ENCODE results near the gene SIDT1. TPM values are rescaled to one million over a fixed set of nuclear protein-coding genes. Genes with fewer than 3 reads are reported as not detected.
A peak's percentile ranks its signal among the peaks of the same experiment; 100 is the strongest.

The SIDT1 gene
- total RNA-seq, 2 experiments from 2014 or later: 34.8 to 35.0 TPM

DNA sequence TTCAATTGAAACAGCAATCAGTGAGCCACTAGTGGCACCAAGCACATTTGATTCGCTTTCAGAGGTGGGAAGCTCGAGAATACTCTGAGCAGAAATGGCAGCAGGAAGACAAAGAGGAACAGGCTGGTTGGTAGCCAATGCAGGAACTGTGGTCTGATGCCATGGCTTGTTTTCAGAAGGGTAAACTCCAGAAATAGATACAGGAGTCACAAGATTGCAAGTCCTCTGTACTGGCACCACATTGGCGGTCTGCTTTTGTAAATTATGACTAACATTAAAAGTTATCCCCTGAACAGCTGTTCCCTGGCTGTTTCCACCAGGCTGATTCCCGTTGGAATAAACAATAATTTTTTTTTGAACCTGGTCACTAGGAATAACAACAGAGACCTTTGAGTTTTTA lies 128.5 kb downstream of the SIDT1 start:
- CTCF ChIA-PET: interaction anchor here (1.0 kb wide), 1 partner anchor 8 kb away, joined by 3 read pairs; no protein-coding TSS in a partner anchor
- Mint-ChIP-seq H3K4me3 (no peak overlapping the region), H3K4me1 (ENCODE audit: low read depth) (peaks cover 8% of the 10 kb centered on the region), H3K27me3 (ENCODE audit: low read depth) (no peaks in the 10 kb centered on the region), H3K9me3 (ENCODE audit: insufficient read depth) (no peaks in the 10 kb centered on the region), H3K27ac (no peak overlapping the region), H3K36me3 (ENCODE audit: low read depth) (peaks cover 52% of the 10 kb centered on the region)
- POLR2A ChIA-PET: interaction anchor here (1.1 kb wide), 1 partner anchor 35 kb away, joined by 3 read pairs; the partner anchor contains the start of gene USF3
- DNase-seq: no peak
- no peak for ATAC-seq

DNA sequence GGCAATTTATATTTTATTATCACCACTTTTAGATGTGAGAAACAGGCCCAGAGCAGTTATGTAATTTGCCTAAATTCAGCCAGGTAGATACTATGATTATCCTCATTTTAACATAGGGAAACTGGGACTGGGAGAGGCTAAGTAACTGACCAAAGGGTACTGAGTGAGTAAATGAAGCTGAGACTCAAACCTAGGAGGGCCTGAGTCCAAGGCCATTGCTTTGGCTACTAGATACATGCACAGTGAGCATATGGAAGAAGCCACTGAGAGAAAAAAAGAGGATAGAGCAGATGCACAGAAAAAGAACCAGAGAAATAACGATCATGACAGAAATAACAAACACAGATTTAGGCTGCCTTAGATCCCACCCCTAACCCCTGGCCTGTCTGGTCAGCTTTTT lies 130.5 kb downstream of the SIDT1 start:
- Mint-ChIP-seq H3K27me3 (ENCODE audit: low read depth) (no peaks in the 10 kb centered on the region), H3K27ac (peak overlapping the region; percentile 18), H3K4me1 (ENCODE audit: low read depth) (peaks cover 21% of the 10 kb centered on the region), H3K9me3 (ENCODE audit: insufficient read depth) (no peaks in the 10 kb centered on the region), H3K4me3 (no peak overlapping the region), H3K36me3 (ENCODE audit: low read depth) (peaks cover 49% of the 10 kb centered on the region)
- DNase-seq (no peak), ATAC-seq (no peak)
- POLR2A ChIA-PET: no interaction called here
- CTCF ChIA-PET: interaction anchor here (1.3 kb wide), 1 partner anchor 11 kb away, joined by 3 read pairs; no protein-coding TSS in a partner anchor

DNA sequence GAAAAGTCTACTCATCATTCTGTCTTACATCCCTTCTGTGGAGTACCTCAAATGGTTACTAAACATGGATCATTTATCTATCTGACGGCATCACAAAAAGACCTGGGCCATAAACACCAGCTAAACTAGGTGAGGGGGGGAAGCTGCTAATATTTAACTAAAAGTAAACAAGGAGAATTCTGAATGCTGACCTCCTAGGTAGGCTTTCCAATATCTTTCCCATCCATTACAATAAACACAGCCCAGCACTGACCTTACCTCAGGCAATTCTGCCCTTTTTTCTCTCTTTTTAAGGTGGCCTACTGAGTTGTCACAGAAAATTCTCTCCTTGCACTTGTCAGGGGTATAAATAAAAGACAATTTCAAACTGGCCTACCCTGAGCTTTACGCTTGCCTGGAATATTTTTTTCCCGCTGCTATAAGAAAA lies 131.0 kb downstream of the SIDT1 start:
- no peak for DNase-seq
- ATAC-seq: no peak
- Mint-ChIP-seq H3K36me3 (ENCODE audit: low read depth) (peaks cover 47% of the 10 kb centered on the region), H3K27me3 (ENCODE audit: low read depth) (no peaks in the 10 kb centered on the region), H3K27ac (no peak overlapping the region), H3K4me3 (no peak overlapping the region), H3K9me3 (ENCODE audit: insufficient read depth) (no peaks in the 10 kb centered on the region), H3K4me1 (ENCODE audit: low read depth) (peaks cover 26% of the 10 kb centered on the region)
- CTCF ChIA-PET: interaction anchor here (1.3 kb wide), 1 partner anchor 12 kb away, joined by 3 read pairs; no protein-coding TSS in a partner anchor
- POLR2A ChIA-PET: no interaction called here

DNA sequence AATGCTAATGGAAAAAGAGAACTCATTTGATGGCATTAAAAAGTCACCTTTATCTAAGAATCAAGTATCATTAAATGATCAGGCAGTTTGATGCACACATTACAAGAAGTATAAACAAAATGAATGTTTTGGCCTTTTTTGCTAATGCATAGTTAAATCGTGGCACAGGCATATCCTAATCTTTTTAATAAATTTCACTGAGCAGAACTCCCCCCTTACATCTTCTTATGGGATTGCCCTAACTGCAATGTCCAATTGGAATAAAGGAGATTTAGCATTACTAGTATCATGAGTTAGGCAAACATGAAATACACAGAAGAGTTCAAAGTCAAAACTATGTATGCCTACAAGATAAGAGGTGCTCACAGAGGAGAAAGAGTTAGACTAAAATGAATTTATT lies 131.4 kb downstream of the SIDT1 start:
- H3K27ac Mint-ChIP-seq: no peak overlapping the region
- no peak for DNase-seq
- peaks cover 48% of the 10 kb centered on the region for H3K36me3 Mint-ChIP-seq (ENCODE audit: low read depth)
- POLR2A ChIA-PET: no interaction called here
- CTCF ChIA-PET: no interaction called here
- no peaks in the 10 kb centered on the region for H3K27me3 Mint-ChIP-seq (ENCODE audit: low read depth)
- H3K4me1 Mint-ChIP-seq (ENCODE audit: low read depth): peaks cover 27% of the 10 kb centered on the region
- H3K9me3 Mint-ChIP-seq (ENCODE audit: insufficient read depth): no peaks in the 10 kb centered on the region
- no peak overlapping the region for H3K4me3 Mint-ChIP-seq
- no peak for ATAC-seq

DNA sequence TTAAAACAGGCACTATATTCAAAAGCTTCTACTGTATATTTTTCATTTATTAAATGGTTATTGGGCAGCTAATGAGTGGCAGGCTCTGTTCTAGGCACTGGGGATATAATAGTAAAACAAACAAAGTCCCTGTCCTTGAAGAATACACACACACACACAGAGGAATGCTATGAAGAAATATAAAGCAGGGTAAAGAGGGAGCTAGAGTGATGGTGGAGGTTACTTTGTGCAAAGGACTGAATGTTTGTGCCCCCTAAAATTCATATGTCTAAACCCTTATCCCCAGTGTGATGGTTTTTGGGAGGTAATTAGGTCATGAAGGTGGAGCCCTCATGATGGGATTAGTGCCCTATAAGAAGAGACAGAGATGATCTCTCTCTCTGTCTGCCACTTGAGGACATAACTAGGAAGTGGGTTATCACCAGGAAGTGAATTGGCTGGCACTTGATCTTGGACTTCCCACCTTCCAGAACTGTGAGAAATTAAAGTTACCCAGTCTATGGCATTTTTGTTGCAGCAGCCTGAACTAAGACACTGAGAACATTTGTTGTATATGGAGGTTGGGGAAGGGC lies 132.3 kb downstream of the SIDT1 start:
- DNase-seq (no peak), ATAC-seq (no peak)
- ChIA-PET CTCF (interaction anchor here (0.8 to 1.2 kb wide), 2 partner anchors 9 to 57 kb away, joined by 3 read pairs; no protein-coding TSS in a partner anchor), POLR2A (no interaction called here)
- H3K4me1 Mint-ChIP-seq (ENCODE audit: low read depth): peaks cover 27% of the 10 kb centered on the region
- no peak overlapping the region for H3K27ac Mint-ChIP-seq
- H3K27me3 Mint-ChIP-seq (ENCODE audit: low read depth): no peaks in the 10 kb centered on the region
- H3K36me3 Mint-ChIP-seq (ENCODE audit: low read depth): peaks cover 47% of the 10 kb centered on the region
- H3K9me3 Mint-ChIP-seq (ENCODE audit: insufficient read depth): no peaks in the 10 kb centered on the region
- no peak overlapping the region for H3K4me3 Mint-ChIP-seq

DNA sequence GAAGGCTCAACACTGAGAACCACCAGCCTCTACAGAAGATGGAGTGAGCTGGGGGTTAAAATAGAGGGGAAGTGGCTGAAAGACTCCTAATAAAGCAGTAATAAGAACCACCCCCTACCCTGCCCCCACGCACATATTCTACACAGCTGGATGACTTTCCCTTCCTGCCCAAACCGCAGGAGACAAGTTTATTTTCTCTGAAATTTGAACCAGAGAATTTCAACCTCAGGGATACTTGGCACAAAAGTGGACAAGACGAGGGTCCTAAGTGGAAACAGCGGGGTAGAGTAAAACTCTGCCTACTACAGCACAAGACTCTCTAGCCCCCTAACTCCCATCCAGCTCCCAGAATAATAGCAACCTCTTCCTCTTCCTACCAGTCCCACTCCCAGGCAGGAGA lies 135.7 kb downstream of the SIDT1 start:
- ChIA-PET CTCF (interaction anchor here (0.7 to 1.4 kb wide), 2 partner anchors 77 to 84 kb away, joined by 3 to 4 read pairs; no protein-coding TSS in a partner anchor), POLR2A (interaction anchor here (1.0 kb wide), 1 partner anchor 28 kb away, joined by 3 read pairs; the partner anchor contains the start of gene USF3)
- no peak for ATAC-seq
- Mint-ChIP-seq H3K36me3 (ENCODE audit: low read depth) (peaks cover 32% of the 10 kb centered on the region), H3K4me3 (no peak overlapping the region), H3K9me3 (ENCODE audit: insufficient read depth) (no peaks in the 10 kb centered on the region), H3K27me3 (ENCODE audit: low read depth) (no peaks in the 10 kb centered on the region), H3K27ac (peak overlapping the region; percentile 78), H3K4me1 (ENCODE audit: low read depth) (peaks cover 27% of the 10 kb centered on the region)
- no peak for DNase-seq

DNA sequence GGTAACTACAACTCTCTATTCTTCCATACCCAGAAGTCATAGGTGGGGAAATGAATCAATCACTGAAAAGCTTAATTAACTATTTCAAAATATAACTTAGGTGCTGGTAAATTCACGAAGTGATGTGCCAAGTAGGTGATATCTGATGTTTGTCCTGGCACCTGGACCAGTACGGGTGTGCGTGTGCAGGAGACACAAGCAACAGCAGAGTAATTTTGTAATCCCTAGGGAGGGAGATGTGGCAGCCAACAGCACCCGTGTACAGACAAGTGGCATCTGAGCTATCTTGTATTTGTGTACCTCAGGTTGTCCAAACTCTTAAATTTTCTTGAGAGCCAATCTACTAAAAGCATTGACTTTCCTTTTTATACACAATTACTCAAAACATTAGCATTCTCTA lies 141.2 kb downstream of the SIDT1 start:
- ATAC-seq: no peak
- H3K36me3 Mint-ChIP-seq (ENCODE audit: low read depth): peaks cover 40% of the 10 kb centered on the region
- CTCF ChIA-PET: interaction anchor here (1.5 kb wide), 1 partner anchor 9 kb away, joined by 3 read pairs; no protein-coding TSS in a partner anchor
- no peaks in the 10 kb centered on the region for H3K4me1 Mint-ChIP-seq (ENCODE audit: low read depth)
- DNase-seq: no peak
- H3K9me3 Mint-ChIP-seq (ENCODE audit: insufficient read depth): no peaks in the 10 kb centered on the region
- H3K27ac Mint-ChIP-seq: no peak overlapping the region
- POLR2A ChIA-PET: no interaction called here
- no peaks in the 10 kb centered on the region for H3K27me3 Mint-ChIP-seq (ENCODE audit: low read depth)
- no peak overlapping the region for H3K4me3 Mint-ChIP-seq

DNA sequence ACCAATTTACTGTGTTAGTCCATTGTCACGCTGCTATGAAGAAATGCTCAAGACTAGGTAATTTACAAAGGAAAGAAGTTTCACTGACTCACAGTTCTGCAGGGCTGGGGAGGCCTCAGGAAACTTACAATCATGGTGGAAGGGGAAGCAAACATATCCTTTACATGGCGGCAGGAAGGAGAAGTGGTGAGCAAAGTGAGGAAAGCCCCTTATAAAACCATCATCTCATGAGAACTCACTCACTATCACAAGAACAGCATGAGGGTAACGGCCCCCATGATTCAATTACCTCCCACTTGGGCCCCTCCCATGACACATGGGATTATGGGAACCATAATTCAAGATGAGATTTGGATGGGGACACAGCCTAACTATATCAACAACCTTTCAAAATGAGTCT lies 143.9 kb downstream of the SIDT1 start:
- Mint-ChIP-seq H3K36me3 (ENCODE audit: low read depth) (peaks cover 30% of the 10 kb centered on the region), H3K4me1 (ENCODE audit: low read depth) (no peaks in the 10 kb centered on the region), H3K27ac (no peak overlapping the region), H3K4me3 (no peak overlapping the region), H3K9me3 (ENCODE audit: insufficient read depth) (peaks cover 6% of the 10 kb centered on the region), H3K27me3 (ENCODE audit: low read depth) (no peaks in the 10 kb centered on the region)
- no peak for ATAC-seq
- ChIA-PET CTCF (no interaction called here), POLR2A (no interaction called here)
- no peak for DNase-seq

DNA sequence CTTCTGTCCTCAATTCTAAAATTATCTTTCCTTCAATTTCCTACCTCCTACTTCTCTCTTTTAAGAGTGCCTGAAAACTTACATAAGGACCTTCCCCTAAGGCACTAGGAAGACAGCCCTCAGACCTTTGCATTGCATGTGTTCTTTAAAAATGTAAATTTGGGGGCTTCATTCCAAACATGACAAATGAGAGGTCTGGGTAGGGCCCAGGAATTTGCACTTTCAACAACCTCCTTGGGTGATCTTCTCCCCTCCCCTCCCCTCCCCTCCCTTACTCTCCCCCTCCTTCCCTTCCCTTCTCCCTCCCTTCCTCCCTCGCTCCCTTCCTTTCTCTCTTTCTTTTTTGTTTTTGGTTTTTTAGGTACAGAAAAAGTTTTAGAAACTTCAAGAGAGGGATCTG lies 145.4 kb downstream of the SIDT1 start:
- Mint-ChIP-seq H3K4me3 (no peak overlapping the region), H3K27me3 (ENCODE audit: low read depth) (no peaks in the 10 kb centered on the region), H3K36me3 (ENCODE audit: low read depth) (peaks cover 34% of the 10 kb centered on the region), H3K27ac (no peak overlapping the region), H3K4me1 (ENCODE audit: low read depth) (no peaks in the 10 kb centered on the region), H3K9me3 (ENCODE audit: insufficient read depth) (peaks cover 9% of the 10 kb centered on the region)
- ChIA-PET CTCF (no interaction called here), POLR2A (no interaction called here)
- ATAC-seq: no peak
- no peak for DNase-seq

DNA sequence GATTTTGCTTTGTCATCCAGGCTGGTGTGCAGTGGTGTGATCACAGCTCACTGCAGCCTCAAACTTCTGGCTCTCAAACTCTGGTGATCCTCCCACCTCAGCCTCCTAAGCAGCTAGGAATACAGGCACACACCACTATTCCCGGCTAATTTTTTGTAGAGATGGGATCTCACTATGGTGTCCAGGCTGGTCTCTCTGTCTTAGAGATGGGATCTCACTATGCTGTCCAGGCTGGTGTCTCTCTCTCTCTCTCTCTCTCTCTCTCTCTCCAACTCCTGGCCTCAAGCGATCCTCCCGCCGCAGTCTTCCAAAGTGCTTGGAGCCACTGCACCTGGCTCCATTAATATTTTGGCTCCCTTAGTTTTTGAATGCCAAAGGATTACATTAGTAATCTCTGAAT lies 146.4 kb downstream of the SIDT1 start:
- Mint-ChIP-seq H3K4me1 (ENCODE audit: low read depth) (no peaks in the 10 kb centered on the region), H3K9me3 (ENCODE audit: insufficient read depth) (peaks cover 11% of the 10 kb centered on the region), H3K4me3 (no peak overlapping the region), H3K36me3 (ENCODE audit: low read depth) (peaks cover 36% of the 10 kb centered on the region), H3K27me3 (ENCODE audit: low read depth) (no peaks in the 10 kb centered on the region), H3K27ac (no peak overlapping the region)
- no peak for DNase-seq
- POLR2A ChIA-PET: no interaction called here
- CTCF ChIA-PET: no interaction called here
- no peak for ATAC-seq

Small RNA genes within 50 kb of the gene (microRNA-seq; reads per million reads assigned to microRNA genes)
- 17.8 reads per million, percentile 33 among the genes with 10 or more reads in this experiment for gene MIR4446

Other genes starting within 250 kb of the SIDT1 start
- gene CFAP44, start 91.1 kb upstream of the SIDT1 start, total RNA-seq: 1 to 10 TPM; 4.1 to 4.5 TPM
- 10 to 100 TPM; 15.3 to 16.6 TPM for gene SPICE1, start 17.4 kb upstream of the SIDT1 start, total RNA-seq
- gene USF3, start 164.1 kb downstream of the SIDT1 start, total RNA-seq: 10 to 100 TPM; 16.3 to 18.0 TPM
- 100 to 1,000 TPM; 108 to 116 TPM for gene NAA50, start 213.7 kb downstream of the SIDT1 start, total RNA-seq
- 10 to 100 TPM; 37.1 to 39.8 TPM for gene ATP6V1A, start 214.5 kb downstream of the SIDT1 start, total RNA-seq